IMR-90 (cell line): Measurements from ENCODE around the gene SAG. TPM values are rescaled to one million over a fixed set of nuclear protein-coding genes. Genes with fewer than 3 reads are reported as not detected.

Source experiments
- ATAC-seq: fragments of 200-7000 bp; cut with Tn5 transposase; 2 replicates; pipeline ENCODE4 v1.9.1; 2020; ENCODE audit warnings: low read depth, mild to moderate bottlenecking, moderate library complexity
- BruUV-seq: library from RNA; stranded (reverse); fragments of 400-500 nt; replicated peaks from 2 replicates; lab custom pipeline; 2021; lab: Mats Ljungman, UMichigan
- CTCF ChIA-PET: fragments of 300-600 bp; formaldehyde crosslinking; extraction: SDS; loops from one replicate; lab custom pipeline; 2021; ENCODE audit warnings: antibody characterized with exemption; lab: Yijun Ruan, JAX
- POLR2A ChIA-PET: fragments of 300-600 bp; sonication (Branson Sonifier 250); formaldehyde crosslinking; loops from one replicate; lab custom pipeline; 2022; ENCODE audit warnings: antibody characterized with exemption; ENCODE audit not compliant: unreplicated experiment; lab: Charles Lee
- DNase-seq: peaks from one replicate; pipeline ENCODE4 v3.0.0; 2013
- H2AFZ ChIP-seq: replicated peaks from 2 replicates; pipeline ENCODE3; 2013; ENCODE audit warnings: low read length, mild to moderate bottlenecking; ENCODE audit not compliant: poor library complexity
- H2AK5ac ChIP-seq: 2 replicates; pipeline ENCODE4 v1.6.1; 2013; ENCODE audit warnings: low read depth, low read length, inconsistent platforms
- H2AK9ac ChIP-seq: replicated peaks from 2 replicates; pipeline ENCODE3; 2013; ENCODE audit warnings: mild to moderate bottlenecking, low read depth, low read length, moderate library complexity; ENCODE audit not compliant: poor library complexity
- H2BK120ac ChIP-seq: 2 replicates; pipeline ENCODE4 v1.6.1; 2013; ENCODE audit warnings: low read depth, low read length, inconsistent platforms
- H2BK15ac ChIP-seq: 3 replicates; pipeline ENCODE4 v1.6.1; 2013; ENCODE audit warnings: low read depth, low read length, inconsistent platforms
- H2BK20ac ChIP-seq: 2 replicates; pipeline ENCODE4 v1.6.1; 2013; ENCODE audit warnings: low read depth, mild to moderate bottlenecking, inconsistent platforms, low read length, moderate library complexity
- H2BK5ac ChIP-seq: 2 replicates; pipeline ENCODE4 v1.6.1; 2013; ENCODE audit warnings: mild to moderate bottlenecking, low read depth, low read length, inconsistent platforms; ENCODE audit not compliant: poor library complexity, severe bottlenecking
- H3K14ac ChIP-seq: replicated peaks from 2 replicates; pipeline ENCODE4 v1.6.1; 2013; ENCODE audit warnings: low read depth, low read length, inconsistent platforms
- H3K18ac ChIP-seq: 2 replicates; pipeline ENCODE4 v1.6.1; 2013; ENCODE audit warnings: low read depth, low read length, control low read depth
- H3K23ac ChIP-seq: 2 replicates; pipeline ENCODE4 v1.6.1; 2013; ENCODE audit warnings: low read depth, low read length, inconsistent platforms
- H3K27ac ChIP-seq: 2 replicates; pipeline ENCODE4 v1.5.1; 2013; ENCODE audit warnings: mild to moderate bottlenecking, control low read depth, low read length; ENCODE audit not compliant: insufficient read depth
- H3K27me3 ChIP-seq: 2 replicates; pipeline ENCODE4 v1.6.1; 2013; ENCODE audit warnings: low read length; ENCODE audit not compliant: control insufficient read depth, insufficient read depth
- H3K36me3 ChIP-seq: 2 replicates; pipeline ENCODE4 v1.6.1; 2013; ENCODE audit warnings: low read length, mixed read lengths; ENCODE audit not compliant: control insufficient read depth, insufficient read depth
- H3K4ac ChIP-seq: 2 replicates; pipeline ENCODE4 v1.6.1; 2013; ENCODE audit warnings: low read depth, low read length, inconsistent platforms
- H3K4me1 ChIP-seq: 2 replicates; pipeline ENCODE4 v1.6.1; 2013; ENCODE audit warnings: low read length, mixed read lengths; ENCODE audit not compliant: control insufficient read depth, insufficient read depth
- H3K4me2 ChIP-seq: 2 replicates; pipeline ENCODE4 v1.6.1; 2013; ENCODE audit warnings: low read depth, mild to moderate bottlenecking, control low read depth, low read length, moderate library complexity
- H3K4me3 ChIP-seq: 2 replicates; pipeline ENCODE4 v1.5.1; 2013; ENCODE audit warnings: low read depth, mild to moderate bottlenecking, control low read depth, low read length, moderate library complexity; ENCODE audit not compliant: insufficient read depth
- H3K56ac ChIP-seq: 2 replicates; pipeline ENCODE4 v1.6.1; 2013; ENCODE audit warnings: low read length, inconsistent platforms; ENCODE audit not compliant: insufficient read depth; ENCODE audit errors: extremely low read depth
- H3K79me1 ChIP-seq, 2 experiments: 2 replicates each; pipeline ENCODE4 v1.6.1; 2013; ENCODE audit warnings: low read length in 2 of 2, inconsistent platforms in 1 of 2, low read depth in 1 of 2
- H3K9ac ChIP-seq: 2 replicates; pipeline ENCODE4 v1.6.1; 2013; ENCODE audit warnings: low read depth, low read length, control low read depth
- H3K9me1 ChIP-seq: 2 replicates; pipeline ENCODE4 v1.6.1; 2013; ENCODE audit warnings: low read length, inconsistent platforms; ENCODE audit not compliant: insufficient read depth
- H3K9me3 ChIP-seq: 2 replicates; pipeline ENCODE4 v1.6.1; 2013; ENCODE audit warnings: low read length; ENCODE audit not compliant: control insufficient read depth, insufficient read depth
- H4K20me1 ChIP-seq: 2 replicates; pipeline ENCODE4 v1.6.1; 2013; ENCODE audit warnings: low read length, inconsistent platforms; ENCODE audit not compliant: insufficient read depth
- H4K5ac ChIP-seq: 2 replicates; pipeline ENCODE4 v1.6.1; 2013; ENCODE audit warnings: mild to moderate bottlenecking, low read depth, low read length, control low read depth
- H4K8ac ChIP-seq, 2 experiments: 2 replicates each; pipeline ENCODE4 v1.6.1; 2013; ENCODE audit warnings: low read depth in 2 of 2, low read length in 2 of 2, control low read depth in 1 of 2, inconsistent platforms in 1 of 2
- H4K91ac ChIP-seq: 2 replicates; pipeline ENCODE4 v1.6.1; 2013; ENCODE audit warnings: low read depth, low read length, inconsistent platforms; ENCODE audit not compliant: insufficient read depth
- BHLHE40 ChIP-seq: fragments of 150-350 bp; IDR thresholded peaks from 2 replicates; pipeline ENCODE4 v1.6.1; 2016; ENCODE audit warnings: mild to moderate bottlenecking, low read depth, low read length
- CEBPB ChIP-seq: IDR thresholded peaks from 2 replicates; pipeline ENCODE4 v1.6.1; 2012; ENCODE audit warnings: low read depth, low read length, improper control_type of control experiment
- CHD1 ChIP-seq: IDR thresholded peaks from 2 replicates; pipeline ENCODE4 v1.6.1; 2012; ENCODE audit warnings: low read depth, low read length, improper control_type of control experiment
- MXI1 ChIP-seq: IDR thresholded peaks from 2 replicates; pipeline ENCODE4 v1.6.1; 2012; ENCODE audit warnings: low read depth, mild to moderate bottlenecking, low read length, moderate library complexity, borderline replicate concordance
- NFE2L2 ChIP-seq: fragments of 150-350 bp; IDR thresholded peaks from 2 replicates; pipeline ENCODE4 v1.6.1; 2016; ENCODE audit warnings: low read depth, mild to moderate bottlenecking, low read length
- RAD21 ChIP-seq: IDR thresholded peaks from 2 replicates; pipeline ENCODE4 v1.6.1; 2012; ENCODE audit warnings: low read length, improper control_type of control experiment
- SMC3 ChIP-seq: fragments of 150-350 bp; IDR thresholded peaks from 2 replicates; pipeline ENCODE4 v1.6.1; 2016; ENCODE audit warnings: low read depth, mild to moderate bottlenecking, antibody characterized with exemption, low read length, moderate library complexity
- WGBS, 2 experiments: methylation state at CpG; one replicate each; pipeline versions ENCODE4 v1.1.5 to v1.1.7; 2013; ENCODE audit warnings: missing lambda C conversion rate in 2 of 2; ENCODE audit not compliant: insufficient read length in 1 of 2; ENCODE audit errors: extremely low coverage in 2 of 2; 5-methylcytosine and 5-hydroxymethylcytosine counted together
- dilution Hi-C: fragments of 300-500 bp; cut with HindIII; formaldehyde crosslinking; loops from one replicate; pipeline ENCODE4 v1.14.3; 2018; ENCODE audit warnings: low sequenced_read_pairs; ENCODE audit not compliant: unreplicated experiment
- in situ Hi-C: fragments of 300-500 bp; cut with MboI; formaldehyde crosslinking; loops from 3 replicates; pipeline ENCODE4 v1.14.3; 2019; ENCODE audit warnings: low sequenced_read_pairs, inconsistent platforms, mixed read lengths
- intact Hi-C: fragments of 100-400 bp; cut with micrococcal nuclease; formaldehyde crosslinking; loops from 2 replicates; pipeline ENCODE4 v1.10.0; 2022
- polyA plus RNA-seq, 3 experiments: library from polyadenylated mRNA; depleted of rRNA; stranded (reverse); fragments of >200 nt; gene quantifications; 2 replicates each; pipeline ENCODE4 v1.2.3, GENCODE V29; 2012; ENCODE audit warnings: low replicate concordance in 1 of 3
- total RNA-seq: library from RNA; depleted of rRNA; stranded (reverse); fragments of >200 nt; gene quantifications from 2 replicates; pipeline ENCODE4 v1.2.3, GENCODE V29; 2012
- TF ChIP-seq, protein P1 (sequence below): fragments of 150-350 bp; IDR thresholded peaks from 2 replicates; pipeline ENCODE4 v1.6.1; 2016; ENCODE audit warnings: low read depth, mild to moderate bottlenecking, low read length, moderate library complexity, borderline replicate concordance
- TF ChIP-seq, protein P2 (sequence below): fragments of 150-350 bp; IDR thresholded peaks from 2 replicates; pipeline ENCODE4 v1.6.1; 2017; ENCODE audit warnings: mild to moderate bottlenecking, antibody characterized with exemption, low read length, low read depth

The SAG gene
- total and polyA plus RNA-seq, 2 of the 4 experiments (the other 2 are of a cell fraction) = not detected

DNA sequence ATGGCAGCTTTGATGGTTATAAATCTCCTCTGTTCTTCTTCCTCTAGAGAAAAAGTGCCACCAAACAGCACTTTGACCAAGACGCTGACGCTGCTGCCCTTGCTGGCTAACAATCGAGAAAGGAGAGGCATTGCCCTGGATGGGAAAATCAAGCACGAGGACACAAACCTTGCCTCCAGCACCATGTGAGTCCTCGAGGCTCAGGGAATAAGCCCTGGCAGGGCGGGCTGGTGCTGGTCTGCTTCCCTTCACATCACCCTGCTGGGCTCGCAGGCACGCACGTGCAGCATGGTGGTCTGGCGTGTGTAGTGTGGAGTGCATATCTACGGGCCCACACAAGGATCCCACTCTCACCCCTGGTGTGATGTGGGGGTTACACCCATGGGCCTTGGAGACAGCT, 27.3 kb downstream of the SAG start:
- ATAC-seq (no peak), DNase-seq (no peak)
- Histone ChIP-seq H2AK5ac (no peak overlapping the region), H3K4me3 (no peak overlapping the region), H3K36me3 (no peaks in the 10 kb centered on the region), H3K79me1 (no peaks in the 10 kb centered on the region), H4K5ac (no peak overlapping the region), H2AFZ (peak overlapping the region; percentile 43), H3K9ac (no peak overlapping the region), H3K27me3 (peaks cover 39% of the 10 kb centered on the region), H3K23ac (no peak overlapping the region), H3K4ac (no peak overlapping the region), H3K14ac (no peak overlapping the region), H2BK20ac (no peak overlapping the region), H3K18ac (no peak overlapping the region), H3K9me3 (no peaks in the 10 kb centered on the region), H3K27ac (no peak overlapping the region), H3K4me2 (no peak overlapping the region), H4K8ac (no peak overlapping the region), H4K91ac (no peak overlapping the region), H2BK5ac (no peak overlapping the region), H3K9me1 (no peaks in the 10 kb centered on the region), H4K20me1 (no peaks in the 10 kb centered on the region), H2AK9ac (no peak overlapping the region), H3K4me1 (no peaks in the 10 kb centered on the region), H3K56ac (no peak overlapping the region), H2BK120ac (no peak overlapping the region), H2BK15ac (no peak overlapping the region)
- WGBS, 2 experiments = no CpG with 5 or more reads among the region's 11 CpGs
- no TSS peak for BruUV-seq
- intact Hi-C loops (no loop called here), in situ Hi-C loops (no loop called here), dilution Hi-C loops (no loop called here)
- no peak for TF ChIP-seq CEBPB
- TF ChIP-seq RAD21 = no peak
- TF ChIP-seq MXI1 = no peak
- TF ChIP-seq, protein P1, sequence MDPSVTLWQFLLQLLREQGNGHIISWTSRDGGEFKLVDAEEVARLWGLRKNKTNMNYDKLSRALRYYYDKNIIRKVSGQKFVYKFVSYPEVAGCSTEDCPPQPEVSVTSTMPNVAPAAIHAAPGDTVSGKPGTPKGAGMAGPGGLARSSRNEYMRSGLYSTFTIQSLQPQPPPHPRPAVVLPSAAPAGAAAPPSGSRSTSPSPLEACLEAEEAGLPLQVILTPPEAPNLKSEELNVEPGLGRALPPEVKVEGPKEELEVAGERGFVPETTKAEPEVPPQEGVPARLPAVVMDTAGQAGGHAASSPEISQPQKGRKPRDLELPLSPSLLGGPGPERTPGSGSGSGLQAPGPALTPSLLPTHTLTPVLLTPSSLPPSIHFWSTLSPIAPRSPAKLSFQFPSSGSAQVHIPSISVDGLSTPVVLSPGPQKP = no peak
- TF ChIP-seq CHD1 = no peak
- no peak for TF ChIP-seq NFE2L2
- TF ChIP-seq, protein P2, sequence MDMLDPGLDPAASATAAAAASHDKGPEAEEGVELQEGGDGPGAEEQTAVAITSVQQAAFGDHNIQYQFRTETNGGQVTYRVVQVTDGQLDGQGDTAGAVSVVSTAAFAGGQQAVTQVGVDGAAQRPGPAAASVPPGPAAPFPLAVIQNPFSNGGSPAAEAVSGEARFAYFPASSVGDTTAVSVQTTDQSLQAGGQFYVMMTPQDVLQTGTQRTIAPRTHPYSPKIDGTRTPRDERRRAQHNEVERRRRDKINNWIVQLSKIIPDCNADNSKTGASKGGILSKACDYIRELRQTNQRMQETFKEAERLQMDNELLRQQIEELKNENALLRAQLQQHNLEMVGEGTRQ = no peak
- TF ChIP-seq BHLHE40 = no peak
- no peak for TF ChIP-seq SMC3
- ChIA-PET POLR2A (no interaction called here), CTCF (no interaction called here)
